ENCODE measurements around the gene LHFPL4.
"Not testable (repeated sequence)": the region's sequence is repeated elsewhere in the genome, so short reads cannot be mapped to it uniquely, and the experiment has no call there.

DNA sequence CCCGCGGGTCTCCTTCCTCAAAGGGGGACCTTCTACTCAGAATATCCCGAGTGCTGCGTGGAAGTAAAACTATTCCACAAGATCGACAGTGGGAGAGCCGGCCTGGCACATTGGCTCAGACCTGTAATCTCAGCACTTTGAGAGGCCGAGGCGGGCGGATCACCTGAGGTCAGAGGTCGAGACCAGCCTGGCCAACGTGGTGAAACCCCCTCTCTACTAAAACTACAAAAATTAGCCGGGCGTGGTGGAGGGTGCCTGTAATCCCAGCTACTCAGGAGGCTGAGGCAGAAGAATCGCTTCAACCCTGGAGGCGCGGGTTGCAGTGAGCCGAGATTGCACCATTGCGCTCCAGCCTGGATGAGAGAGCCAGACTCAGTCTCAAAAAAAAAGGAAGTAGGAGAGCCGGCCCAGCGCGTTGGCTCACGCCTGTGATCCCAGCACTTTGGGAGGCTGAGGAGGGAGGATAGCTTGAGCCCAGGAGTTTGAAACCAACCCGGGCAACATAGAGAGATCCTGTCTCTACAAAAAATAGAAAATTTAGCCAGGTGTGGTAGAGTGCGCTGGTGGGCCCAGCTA lies 47.5 kb upstream of the LHFPL4 start:
- TF ChIP-seq EZH2 (IDR thresholded peaks at IDR 0.05; ENCODE audit: borderline replicate concordance, low read length): not testable (repeated sequence)
- TF ChIP-seq, protein P1, sequence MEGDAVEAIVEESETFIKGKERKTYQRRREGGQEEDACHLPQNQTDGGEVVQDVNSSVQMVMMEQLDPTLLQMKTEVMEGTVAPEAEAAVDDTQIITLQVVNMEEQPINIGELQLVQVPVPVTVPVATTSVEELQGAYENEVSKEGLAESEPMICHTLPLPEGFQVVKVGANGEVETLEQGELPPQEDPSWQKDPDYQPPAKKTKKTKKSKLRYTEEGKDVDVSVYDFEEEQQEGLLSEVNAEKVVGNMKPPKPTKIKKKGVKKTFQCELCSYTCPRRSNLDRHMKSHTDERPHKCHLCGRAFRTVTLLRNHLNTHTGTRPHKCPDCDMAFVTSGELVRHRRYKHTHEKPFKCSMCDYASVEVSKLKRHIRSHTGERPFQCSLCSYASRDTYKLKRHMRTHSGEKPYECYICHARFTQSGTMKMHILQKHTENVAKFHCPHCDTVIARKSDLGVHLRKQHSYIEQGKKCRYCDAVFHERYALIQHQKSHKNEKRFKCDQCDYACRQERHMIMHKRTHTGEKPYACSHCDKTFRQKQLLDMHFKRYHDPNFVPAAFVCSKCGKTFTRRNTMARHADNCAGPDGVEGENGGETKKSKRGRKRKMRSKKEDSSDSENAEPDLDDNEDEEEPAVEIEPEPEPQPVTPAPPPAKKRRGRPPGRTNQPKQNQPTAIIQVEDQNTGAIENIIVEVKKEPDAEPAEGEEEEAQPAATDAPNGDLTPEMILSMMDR (conservative IDR thresholded peaks at IDR 0.05 in 1 of 2, IDR thresholded peaks at IDR 0.05 in 1 of 2; ENCODE audit: extremely low read depth in 1 of 2, insufficient read depth in 1 of 2, low read depth in 1 of 2, low read length in 2 of 2): not testable (repeated sequence)

Data from mammary epithelial cell (primary cell).